Prostate gland (tissue), 2 donors: ENCODE results near the gene SASH3.

Experiments
- POLR2AphosphoS5 ChIP-seq: sonication (generic); formaldehyde crosslinking; IDR thresholded peaks from one replicate; pipeline ENCODE4 v1.6.1; 2017; ENCODE audit warnings: antibody characterized with exemption
- TF ChIP-seq, protein P1 (sequence below), 4 experiments: fragments of 200-600 bp in 2 of 4; fragments of 450-650 bp in 2 of 4; sonication (generic) in 2 of 4; IDR thresholded peaks; 1 replicate in 3 of 4; 2 replicates in 1 of 4; pipeline ENCODE4 v1.5.1; 2016 to 2019; ENCODE audit warnings: antibody characterized with exemption in 4 of 4, mild to moderate bottlenecking in 2 of 4, moderate library complexity in 2 of 4

DNA sequence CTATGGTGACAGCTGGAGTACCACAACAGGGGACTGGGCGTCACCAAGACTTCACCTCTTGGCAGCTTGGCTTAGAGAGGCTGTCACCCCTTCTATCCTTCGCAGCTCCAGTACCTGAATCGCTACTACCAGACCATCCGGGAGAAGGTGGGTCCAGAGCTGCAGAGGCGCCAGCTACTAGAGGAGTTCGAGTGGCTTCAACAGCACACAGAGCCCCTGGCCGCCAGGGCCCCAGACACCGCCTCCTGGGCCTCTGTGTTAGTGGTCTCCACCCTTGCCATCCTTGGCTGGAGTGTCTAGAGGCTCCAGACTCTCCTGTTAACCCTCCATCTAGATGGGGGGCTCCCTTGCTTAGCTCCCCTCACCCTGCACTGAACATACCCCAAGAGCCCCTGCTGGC is 11.6 kb upstream of the SASH3 start:
- TF ChIP-seq, protein P1, sequence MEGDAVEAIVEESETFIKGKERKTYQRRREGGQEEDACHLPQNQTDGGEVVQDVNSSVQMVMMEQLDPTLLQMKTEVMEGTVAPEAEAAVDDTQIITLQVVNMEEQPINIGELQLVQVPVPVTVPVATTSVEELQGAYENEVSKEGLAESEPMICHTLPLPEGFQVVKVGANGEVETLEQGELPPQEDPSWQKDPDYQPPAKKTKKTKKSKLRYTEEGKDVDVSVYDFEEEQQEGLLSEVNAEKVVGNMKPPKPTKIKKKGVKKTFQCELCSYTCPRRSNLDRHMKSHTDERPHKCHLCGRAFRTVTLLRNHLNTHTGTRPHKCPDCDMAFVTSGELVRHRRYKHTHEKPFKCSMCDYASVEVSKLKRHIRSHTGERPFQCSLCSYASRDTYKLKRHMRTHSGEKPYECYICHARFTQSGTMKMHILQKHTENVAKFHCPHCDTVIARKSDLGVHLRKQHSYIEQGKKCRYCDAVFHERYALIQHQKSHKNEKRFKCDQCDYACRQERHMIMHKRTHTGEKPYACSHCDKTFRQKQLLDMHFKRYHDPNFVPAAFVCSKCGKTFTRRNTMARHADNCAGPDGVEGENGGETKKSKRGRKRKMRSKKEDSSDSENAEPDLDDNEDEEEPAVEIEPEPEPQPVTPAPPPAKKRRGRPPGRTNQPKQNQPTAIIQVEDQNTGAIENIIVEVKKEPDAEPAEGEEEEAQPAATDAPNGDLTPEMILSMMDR (IDR thresholded peaks at IDR 0.05): no peak
- no peak for TF ChIP-seq POLR2AphosphoS5
